DMS153 (cell line): ENCODE measurements around the gene ECT2.
"Not testable (repeated sequence)": the region's sequence is repeated elsewhere in the genome, so short reads cannot be mapped to it uniquely, and the experiment has no call there.

Source experiments
- DNase-seq: peaks from one replicate; lab custom pipeline; 2025; lab: John Stamatoyannopoulos, UW

ECT2 gene

DNA sequence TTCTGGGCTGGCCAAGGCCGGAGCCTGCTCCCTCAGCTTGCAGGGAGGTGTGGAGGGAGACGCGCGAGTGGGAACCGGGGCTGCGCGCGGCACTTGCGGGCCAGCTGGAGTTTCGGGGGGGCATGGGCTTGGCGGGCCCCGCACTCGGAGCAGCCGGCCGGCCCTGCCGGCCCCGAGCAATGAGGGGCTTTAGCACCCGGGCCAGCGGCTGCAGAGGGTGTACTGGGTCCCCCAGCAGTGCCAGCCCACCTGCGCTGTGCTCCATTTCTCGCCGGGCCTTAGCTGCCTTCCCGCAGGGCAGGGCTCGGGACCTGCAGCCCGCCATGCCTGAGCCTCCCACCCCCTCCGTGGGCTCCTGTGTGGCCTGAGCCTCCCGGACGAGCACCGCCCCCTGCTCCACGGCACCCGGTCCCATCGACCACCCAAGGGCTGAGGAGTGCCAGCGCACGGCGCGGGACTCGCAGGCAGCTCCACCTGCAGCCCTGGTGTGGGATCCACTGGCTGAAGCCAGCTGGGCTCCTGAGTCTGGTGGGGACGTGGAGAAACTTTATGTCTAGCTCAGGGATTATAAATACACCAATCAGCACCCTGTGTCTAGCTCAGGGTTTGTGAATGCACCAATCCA lies 116.3 kb downstream of the ECT2 start:
- not testable (repeated sequence) for DNase-seq

DNA sequence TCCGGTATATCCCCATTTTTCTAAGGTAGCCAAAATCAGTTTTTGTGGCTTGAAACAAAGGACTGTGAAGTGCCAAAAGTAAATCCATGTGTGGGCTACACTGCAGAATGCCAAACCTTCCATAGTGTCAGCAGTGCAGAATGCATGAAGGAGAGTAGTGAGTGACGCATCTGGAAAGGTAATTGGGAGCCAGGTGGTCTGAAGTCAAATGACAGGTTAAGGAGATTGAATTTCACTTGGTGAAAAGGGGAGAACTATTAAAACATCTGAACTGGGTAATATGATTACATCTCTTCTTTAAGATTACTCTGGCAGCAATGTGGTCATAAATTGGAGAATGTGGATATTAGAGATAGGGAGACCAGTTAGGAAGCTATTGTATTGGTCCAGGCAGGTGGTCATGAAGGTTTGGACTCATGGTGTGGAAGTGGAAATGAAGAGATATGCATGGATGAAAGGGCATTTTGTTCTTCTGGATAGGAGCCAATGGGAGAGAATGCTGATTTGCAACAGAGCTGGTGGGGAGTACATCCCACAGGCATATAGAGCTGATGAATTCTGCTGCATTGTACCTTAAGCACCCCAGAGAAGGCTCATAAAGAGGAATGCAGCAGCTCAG lies 118.2 kb downstream of the ECT2 start:
- no peak for DNase-seq

DNA sequence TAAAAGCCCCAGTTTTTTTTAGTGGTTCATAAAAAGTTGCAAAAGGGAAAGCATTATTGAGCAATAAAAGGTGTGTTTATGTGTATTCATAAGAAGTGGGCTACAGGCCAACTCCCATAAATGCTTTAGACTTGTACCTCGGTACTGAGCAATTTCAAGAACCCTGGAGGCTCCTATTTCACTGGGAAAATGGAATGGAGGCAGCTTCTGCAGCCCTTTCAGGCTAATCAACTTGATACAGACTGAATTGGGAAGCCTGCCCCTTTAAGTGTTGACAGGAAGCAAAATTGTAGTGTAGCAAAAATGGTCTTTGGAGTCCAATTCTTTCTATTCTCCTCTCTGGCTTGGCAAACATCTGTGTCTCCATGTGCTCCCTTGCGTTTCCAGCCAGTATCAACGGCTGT lies 118.8 kb downstream of the ECT2 start:
- DNase-seq = no peak

DNA sequence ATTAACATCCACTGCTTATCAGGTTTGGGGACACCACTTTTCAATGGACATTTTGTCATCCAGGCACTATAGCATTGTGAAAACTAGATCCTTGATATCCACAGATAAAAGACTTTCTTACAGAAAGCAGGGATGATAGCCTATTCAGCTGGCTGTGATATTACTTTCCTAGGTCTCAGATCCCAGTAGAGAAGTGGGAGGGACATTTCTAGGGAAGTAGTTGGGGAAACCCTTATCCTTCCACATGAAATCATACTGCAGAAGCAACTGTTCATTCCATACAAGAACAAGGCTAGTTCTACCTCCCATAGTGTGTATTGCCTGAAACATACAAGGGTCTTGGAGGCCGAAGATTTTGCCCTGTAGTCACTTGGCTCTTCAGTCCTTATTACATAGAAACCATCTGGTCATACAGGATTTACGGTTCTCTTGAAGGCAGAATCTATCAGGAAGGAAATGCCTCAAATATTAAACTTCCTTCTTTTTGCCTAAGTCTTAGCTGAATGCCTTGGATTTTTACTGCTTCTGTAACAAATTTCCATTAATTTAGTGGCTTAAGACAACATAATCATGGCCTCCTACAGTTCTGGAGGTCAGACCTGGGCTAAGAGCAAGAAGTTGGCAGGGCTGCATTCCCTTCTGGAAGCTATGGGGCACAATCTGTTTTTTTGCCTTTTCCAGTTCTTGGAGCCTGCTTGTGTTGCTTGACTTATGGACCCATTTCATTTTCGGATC lies 119.4 kb downstream of the ECT2 start:
- DNase-seq = no peak
